ENCODE data around the gene KCND3. TPM values are rescaled to one million over a fixed set of nuclear protein-coding genes. Genes with fewer than 3 reads are reported as not detected.

Gene KCND3
- total RNA-seq, 2 donors from 2014 or later = not detected

DNA sequence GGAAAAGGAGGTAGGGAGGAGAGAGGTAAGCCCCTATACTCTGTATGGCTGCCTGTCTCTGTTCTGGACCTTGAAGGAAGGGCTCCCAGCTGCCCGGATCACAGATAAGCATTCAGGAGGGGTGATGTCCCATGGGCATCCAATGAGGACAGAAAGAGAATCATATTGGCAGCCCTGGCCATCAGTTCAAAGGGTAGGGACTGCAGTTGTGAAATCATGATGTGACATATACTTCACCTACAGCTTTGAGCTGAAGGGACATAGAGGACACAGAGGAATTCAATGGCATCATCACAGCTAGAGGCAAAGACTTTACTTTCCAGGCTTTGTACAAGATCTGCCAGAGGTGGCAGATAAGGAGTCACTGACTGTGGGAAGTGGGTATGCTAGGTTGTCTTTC is 212.2 kb downstream of the KCND3 start:
- Mint-ChIP-seq H3K9me3 (no peaks in the 10 kb centered on the region), H3K36me3 (no peaks in the 10 kb centered on the region), H3K27ac (peak overlapping the region in 1 of 2 donors; percentile 10)
- DNase-seq (ENCODE audit: low spot score in 2 of 2) (no peak), ATAC-seq (no peak)

- no peak for ATAC-seq
- H3K9me3 Mint-ChIP-seq = no peaks in the 10 kb centered on the region
- H3K27ac Mint-ChIP-seq = peak overlapping the region in 1 of 2 donors; percentile 10
- no peaks in the 10 kb centered on the region for H3K36me3 Mint-ChIP-seq
- no peak for DNase-seq (ENCODE audit: low spot score in 2 of 2)
Observed at GRCh38 chr1:111776861-111777260, 212.6 kb downstream of the KCND3 start.

GRCh38 chr1:111776391-111776790 is 213.1 kb downstream of the KCND3 start:
- Mint-ChIP-seq H3K27ac (no peak overlapping the region), H3K9me3 (no peaks in the 10 kb centered on the region), H3K36me3 (no peaks in the 10 kb centered on the region)
- ATAC-seq = no peak
- no peak for DNase-seq (ENCODE audit: low spot score in 2 of 2)

GRCh38 chr1:111775966-111776365 is 213.5 kb downstream of the KCND3 start:
- Mint-ChIP-seq H3K27ac (no peak overlapping the region), H3K36me3 (no peaks in the 10 kb centered on the region), H3K9me3 (no peaks in the 10 kb centered on the region)
- DNase-seq (ENCODE audit: low spot score in 2 of 2) (no peak), ATAC-seq (no peak)

GRCh38 chr1:111770916-111771315 is 218.6 kb downstream of the KCND3 start:
- Mint-ChIP-seq H3K36me3 (no peaks in the 10 kb centered on the region), H3K27ac (no peak overlapping the region), H3K9me3 (no peaks in the 10 kb centered on the region)
- DNase-seq (ENCODE audit: low spot score in 2 of 2) (no peak), ATAC-seq (no peak)

DNA sequence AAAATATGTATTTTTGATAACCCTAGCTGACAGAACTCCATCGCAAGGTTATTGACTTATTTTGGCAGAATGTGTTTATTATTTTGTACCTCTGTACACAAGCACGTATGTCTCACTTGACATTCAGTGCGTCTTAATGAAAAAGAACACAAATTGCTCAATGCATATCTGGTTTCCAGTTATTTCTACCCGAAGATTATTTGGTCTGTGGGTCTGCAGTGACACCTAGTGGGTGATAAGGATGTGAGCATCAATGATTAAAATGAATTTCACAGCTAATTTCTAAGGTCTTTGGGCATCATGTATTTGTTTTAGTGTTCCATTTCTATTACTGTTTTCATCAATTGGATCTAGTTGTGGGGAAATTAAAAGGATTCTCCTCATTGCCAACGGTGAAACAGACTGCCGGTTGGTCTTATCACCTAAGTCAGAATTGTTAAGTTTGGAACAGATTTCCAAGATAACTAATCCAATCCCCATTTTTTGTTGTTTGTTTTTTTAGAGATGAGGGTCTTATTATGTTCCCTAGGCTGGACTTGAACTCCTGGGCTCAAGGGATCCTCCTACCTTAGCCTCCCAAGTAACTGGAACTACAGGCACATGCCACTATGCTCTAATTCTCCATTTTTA is 219.8 kb downstream of the KCND3 start:
- peak in 1 of 2 donors; percentile 48 for ATAC-seq

DNA sequence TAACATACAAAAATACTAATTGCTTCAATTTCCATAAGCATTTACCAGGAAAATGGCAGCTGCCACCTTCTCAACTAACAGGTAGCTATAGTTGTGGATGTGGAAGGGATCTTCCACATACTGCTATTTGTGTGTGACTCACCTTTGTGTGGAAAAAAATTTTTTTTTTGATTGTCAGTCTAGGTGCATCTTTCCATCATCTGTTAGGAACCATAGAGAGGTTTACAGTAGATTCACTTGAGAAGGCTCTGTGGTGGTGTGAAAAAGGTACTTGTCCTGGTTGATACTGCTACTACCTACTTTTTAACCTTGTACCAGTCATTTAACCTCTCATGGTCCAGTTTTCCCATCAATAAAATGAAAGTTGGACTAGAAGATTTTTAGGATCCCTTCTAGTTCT is 220.8 kb downstream of the KCND3 start:
- H3K36me3 Mint-ChIP-seq = no peaks in the 10 kb centered on the region
- H3K27ac Mint-ChIP-seq = no peak overlapping the region
- DNase-seq (ENCODE audit: low spot score in 2 of 2) (no peak), ATAC-seq (peak; percentile 28 to 51)
- no peaks in the 10 kb centered on the region for H3K9me3 Mint-ChIP-seq

More for the DNA sequence above, 219.8 kb downstream of the KCND3 start:
- peak in 1 of 2 donors; percentile 30 for DNase-seq (ENCODE audit: low spot score in 2 of 2)
- Mint-ChIP-seq H3K9me3 (no peaks in the 10 kb centered on the region), H3K27ac (no peak overlapping the region), H3K36me3 (no peaks in the 10 kb centered on the region)

DNA sequence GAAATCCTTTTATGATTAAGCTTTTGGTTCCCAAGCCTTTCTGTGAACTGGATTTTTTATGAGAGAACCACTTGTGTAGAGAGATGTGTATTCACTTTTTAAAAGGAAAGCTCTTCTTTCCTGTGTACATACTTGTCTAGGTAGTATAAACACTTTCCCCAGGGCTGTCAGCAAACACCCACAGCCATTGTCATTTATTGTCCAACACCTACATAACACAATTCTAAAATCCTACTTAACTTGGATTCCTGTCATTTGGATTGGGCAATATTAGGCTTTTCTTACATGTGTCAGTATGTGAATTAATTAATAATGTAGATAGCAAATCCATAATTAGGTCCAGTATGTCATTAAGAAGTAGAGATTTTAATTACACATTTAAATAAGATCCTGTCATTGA is 221.4 kb downstream of the KCND3 start:
- Mint-ChIP-seq H3K27ac (peak overlapping the region in 1 of 2 donors; percentile 10), H3K9me3 (no peaks in the 10 kb centered on the region), H3K36me3 (no peaks in the 10 kb centered on the region)
- no peak for DNase-seq (ENCODE audit: low spot score in 2 of 2)
- no peak for ATAC-seq

DNA sequence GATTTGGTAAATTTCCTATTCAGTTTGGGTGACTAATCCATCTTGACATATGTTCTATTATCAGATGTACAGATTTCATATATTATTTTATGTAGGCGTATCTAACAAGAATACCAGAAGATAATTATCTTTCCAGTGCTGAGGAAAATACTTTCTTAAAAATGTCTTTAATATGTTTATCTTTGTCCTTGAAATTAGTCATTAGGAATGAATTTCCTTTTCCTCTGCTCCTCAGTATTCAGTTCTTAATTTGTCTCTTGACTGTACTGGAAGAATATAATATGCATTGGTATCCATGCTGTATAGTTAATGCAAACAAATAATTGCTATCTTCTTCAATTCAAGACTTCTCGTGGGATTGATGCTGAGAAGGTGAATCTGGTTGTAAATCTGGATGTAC is 227.1 kb downstream of the KCND3 start:
- Mint-ChIP-seq H3K36me3 (peaks cover 0 to 12% of the 10 kb centered on the region in 2 donors), H3K27ac (peak overlapping the region in 1 of 2 donors; percentile 70), H3K9me3 (no peaks in the 10 kb centered on the region)
- ATAC-seq (no peak), DNase-seq (ENCODE audit: low spot score in 2 of 2) (no peak)

DNA sequence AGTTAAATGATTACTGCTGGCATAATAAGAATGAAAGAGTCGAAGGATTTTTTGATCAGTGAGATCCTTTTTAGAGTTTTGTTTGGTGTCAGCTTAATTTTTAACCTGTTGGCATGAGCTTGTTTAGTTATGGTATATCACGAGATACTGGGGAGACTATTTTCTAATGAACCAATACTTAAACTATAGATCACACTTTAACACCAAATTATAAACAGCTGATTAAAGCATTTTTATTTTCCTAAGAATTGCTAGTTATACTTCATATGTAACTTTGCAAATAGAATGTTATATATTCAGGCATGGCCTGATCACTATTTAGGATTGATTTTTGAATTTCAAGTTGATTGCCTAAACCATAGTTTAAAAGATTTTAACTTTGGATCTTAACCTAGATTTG is 227.8 kb downstream of the KCND3 start:
- Mint-ChIP-seq H3K36me3 (peaks cover 1 to 12% of the 10 kb centered on the region in 2 donors), H3K27ac (no peak overlapping the region), H3K9me3 (no peaks in the 10 kb centered on the region)
- no peak for DNase-seq (ENCODE audit: low spot score in 2 of 2)
- ATAC-seq = no peak

DNA sequence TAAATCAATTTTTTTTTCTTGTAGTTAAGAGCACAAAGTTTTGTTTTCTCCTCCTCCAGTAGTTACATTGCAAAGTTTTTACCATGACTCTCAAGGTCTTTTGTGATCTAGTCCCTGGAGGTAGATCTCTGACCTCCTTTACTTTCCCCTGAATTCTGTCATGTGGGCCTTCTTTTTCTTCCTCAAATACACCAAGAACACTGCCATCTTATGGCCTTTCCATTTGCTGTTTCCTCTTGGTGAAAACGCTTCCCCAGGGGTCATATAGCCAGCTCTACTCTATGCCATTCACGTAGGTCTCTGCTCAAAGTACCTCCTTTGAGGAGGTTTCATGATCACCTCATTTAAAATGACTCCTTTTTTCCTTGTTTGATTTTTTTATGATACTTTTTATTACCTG is 231.1 kb downstream of the KCND3 start:
- Mint-ChIP-seq H3K27ac (peak overlapping the region in 1 of 2 donors; percentile 86), H3K36me3 (peaks cover 6 to 12% of the 10 kb centered on the region in 2 donors), H3K9me3 (no peaks in the 10 kb centered on the region)
- ATAC-seq = no peak
- DNase-seq (ENCODE audit: low spot score in 2 of 2) = no peak

- H3K9me3 Mint-ChIP-seq = no peaks in the 10 kb centered on the region
- ATAC-seq = peak in 1 of 2 donors; percentile 20
- DNase-seq (ENCODE audit: low spot score in 2 of 2) = no peak
- peaks cover 5 to 6% of the 10 kb centered on the region in 2 donors for H3K36me3 Mint-ChIP-seq
- H3K27ac Mint-ChIP-seq = peak overlapping the region; percentile 93 to 94
Observed at GRCh38 chr1:111756124-111756513, 233.3 kb downstream of the KCND3 start.

- Mint-ChIP-seq H3K36me3 (peaks cover 5 to 6% of the 10 kb centered on the region in 2 donors), H3K27ac (peak within 1 kb of the TSS; percentile 93 to 98), H3K9me3 (no peaks in the 10 kb centered on the region)
- ATAC-seq (peak; percentile 94 to 95), DNase-seq (ENCODE audit: low spot score in 2 of 2) (peak; percentile 92 to 96)
Observed at GRCh38 chr1:111755331-111756123, 233.9 kb downstream of the KCND3 start, which contains the start of gene DDX20. Gene DDX20 (plus strand): TSS chr1:111755901. CDS start chr1:111755925, 24 bp downstream.

DNA sequence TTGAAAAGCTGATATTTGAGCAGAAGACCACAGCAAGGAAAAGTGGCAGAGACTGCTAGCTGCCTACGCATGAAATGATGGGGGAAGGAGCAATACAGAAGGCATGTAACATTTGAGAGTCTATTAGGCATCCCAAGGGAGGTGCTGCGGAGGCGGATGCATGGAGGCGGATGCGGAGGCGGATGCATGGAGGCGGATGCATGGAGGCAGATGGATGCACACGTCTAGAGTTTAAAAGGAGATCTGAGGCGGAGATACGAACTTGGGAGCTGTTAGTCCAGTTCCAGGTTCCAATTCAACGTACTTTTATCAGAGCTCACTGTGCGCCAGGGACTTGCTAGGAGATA is 234.5 kb downstream of the KCND3 start:
- no peak for ATAC-seq
- H3K9me3 Mint-ChIP-seq = no peaks in the 10 kb centered on the region
- DNase-seq (ENCODE audit: low spot score in 2 of 2) = no peak
- H3K27ac Mint-ChIP-seq = peak overlapping the region; percentile 93 to 95
- peaks cover 5 to 6% of the 10 kb centered on the region in 2 donors for H3K36me3 Mint-ChIP-seq

GRCh38 chr1:111751906-111752575 is 237.4 kb downstream of the KCND3 start:
- no peak for ATAC-seq
- Mint-ChIP-seq H3K36me3 (peaks cover 0 to 6% of the 10 kb centered on the region in 2 donors), H3K27ac (no peak overlapping the region)

DNA sequence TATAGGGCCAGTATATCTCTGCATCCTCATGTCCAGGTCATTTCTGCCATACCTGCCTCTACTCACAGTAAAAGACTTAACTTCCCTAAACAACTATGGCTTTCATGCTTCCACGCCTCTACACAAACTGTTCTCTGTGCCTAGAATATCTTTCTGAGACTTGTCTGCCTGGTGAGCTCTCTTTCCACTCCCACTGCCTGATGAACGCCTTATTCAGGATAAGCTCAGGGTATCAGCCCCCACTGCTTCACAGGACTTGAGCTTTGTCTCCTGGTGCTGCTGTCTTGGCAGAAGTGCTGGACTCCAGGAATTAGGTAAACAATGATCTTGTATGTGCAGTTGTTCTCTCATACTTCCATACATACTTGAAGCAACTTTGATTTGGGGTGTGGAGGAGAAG is 238.6 kb downstream of the KCND3 start:
- Mint-ChIP-seq H3K9me3 (no peaks in the 10 kb centered on the region), H3K27ac (no peak overlapping the region), H3K36me3 (no peaks in the 10 kb centered on the region)
- ATAC-seq (no peak), DNase-seq (ENCODE audit: low spot score in 2 of 2) (no peak)

More at GRCh38 chr1:111751906-111752575, 237.4 kb downstream of the KCND3 start:
- no peak for DNase-seq (ENCODE audit: low spot score in 2 of 2)
- H3K9me3 Mint-ChIP-seq = no peaks in the 10 kb centered on the region

DNA sequence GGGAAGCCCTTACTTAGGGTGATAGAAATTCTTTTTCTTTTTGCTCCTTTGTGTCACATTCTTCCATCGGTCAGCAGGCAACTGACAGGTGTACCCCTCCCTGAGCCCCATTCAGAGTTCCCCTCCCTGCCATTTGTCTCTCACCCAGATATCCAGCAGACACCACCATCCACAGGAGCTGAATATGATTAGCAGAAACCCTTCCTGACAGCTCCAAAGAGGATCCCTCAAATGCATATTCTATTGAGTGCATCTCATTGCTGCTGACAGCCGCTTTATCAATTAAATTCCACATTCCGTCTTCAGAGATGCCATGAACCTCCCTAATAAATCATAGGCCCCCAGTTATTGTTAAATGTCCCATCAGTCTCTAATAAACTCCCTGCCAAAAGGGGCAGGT is 239.8 kb downstream of the KCND3 start:
- H3K27ac Mint-ChIP-seq = no peak overlapping the region
- H3K9me3 Mint-ChIP-seq = no peaks in the 10 kb centered on the region
- no peak for DNase-seq (ENCODE audit: low spot score in 2 of 2)
- H3K36me3 Mint-ChIP-seq = no peaks in the 10 kb centered on the region
- ATAC-seq = no peak

All from activated naive CD4-positive, alpha-beta T cell treated with anti-CD3 and anti-CD28 coated beads, Interleukin-2, amount 50 U/mL, for 72 hours (primary cell).